AG04449 (cell line): ENCODE data around the gene CETN1.

Experiments used
- CTCF ChIA-PET: fragments of 350-600 bp; formaldehyde crosslinking; extraction: SDS; loops from one replicate; lab custom pipeline; 2021; ENCODE audit warnings: antibody characterized with exemption; lab: Yijun Ruan, JAX
- POLR2A ChIA-PET: fragments of 400-600, 350-600 bp; formaldehyde crosslinking; extraction: SDS; loops from one replicate; lab custom pipeline; 2020; ENCODE audit warnings: antibody characterized with exemption, inconsistent platforms; lab: Yijun Ruan, JAX
- DNase-seq: peaks from one replicate; pipeline ENCODE4 v3.0.0-alpha.2; 2010; ENCODE audit warnings: low read depth, low spot score
- H3K4me3 ChIP-seq: 2 replicates; pipeline ENCODE4 v1.5.1; 2011; ENCODE audit warnings: low read depth, mild to moderate bottlenecking, control low read depth, low read length
- CTCF ChIP-seq: IDR thresholded peaks from one replicate; pipeline ENCODE4 v1.5.1; 2011; ENCODE audit warnings: mild to moderate bottlenecking, moderate library complexity, low read length, control low read depth, inconsistent platforms; ENCODE audit not compliant: insufficient read depth; ENCODE audit errors: missing control alignments

CETN1 gene

DNA sequence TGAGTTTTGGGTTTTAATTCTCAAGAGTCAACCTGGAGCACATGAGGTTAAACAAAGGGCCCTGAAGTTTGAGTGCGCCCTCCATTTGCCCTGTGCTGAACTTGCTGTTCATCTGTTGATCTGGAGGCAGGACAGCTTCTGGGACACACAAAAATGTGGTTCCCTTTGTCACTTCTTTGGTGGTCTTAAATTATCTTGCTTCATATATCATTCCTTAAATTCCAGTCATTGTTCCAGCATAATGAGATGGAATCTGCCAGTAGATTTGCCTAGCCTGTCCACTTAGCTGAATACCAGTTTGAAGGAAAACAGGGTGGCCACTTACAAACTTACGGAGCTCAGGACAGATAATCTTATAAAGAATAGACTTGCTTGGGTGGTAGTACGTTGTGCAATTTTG is 916 bp downstream of the CETN1 start:
- CTCF ChIA-PET, result interaction anchor here (1.2 kb wide), 1 partner anchor 35 kb away, joined by 5 read pairs; no protein-coding TSS in a partner anchor

GRCh38 chr18:582465-582864 is 2.3 kb downstream of the CETN1 start:
- DNase-seq, result no peak
- POLR2A ChIA-PET, result no interaction called here
- no peak overlapping the region for H3K4me3 ChIP-seq
- CTCF ChIA-PET, result no interaction called here
- TF ChIP-seq CTCF, result no peak

More for the DNA sequence above, 916 bp downstream of the CETN1 start:
- no peak for TF ChIP-seq CTCF
- no peak overlapping the region for H3K4me3 ChIP-seq
- POLR2A ChIA-PET, result no interaction called here
- DNase-seq, result no peak

GRCh38 chr18:595068-595467 is 14.9 kb downstream of the CETN1 start:
- TF ChIP-seq CTCF, result no peak
- CTCF ChIA-PET, result interaction anchor here (0.9 kb wide), 1 partner anchor 32 kb away, joined by 3 read pairs; no protein-coding TSS in a partner anchor
- POLR2A ChIA-PET, result no interaction called here

DNA sequence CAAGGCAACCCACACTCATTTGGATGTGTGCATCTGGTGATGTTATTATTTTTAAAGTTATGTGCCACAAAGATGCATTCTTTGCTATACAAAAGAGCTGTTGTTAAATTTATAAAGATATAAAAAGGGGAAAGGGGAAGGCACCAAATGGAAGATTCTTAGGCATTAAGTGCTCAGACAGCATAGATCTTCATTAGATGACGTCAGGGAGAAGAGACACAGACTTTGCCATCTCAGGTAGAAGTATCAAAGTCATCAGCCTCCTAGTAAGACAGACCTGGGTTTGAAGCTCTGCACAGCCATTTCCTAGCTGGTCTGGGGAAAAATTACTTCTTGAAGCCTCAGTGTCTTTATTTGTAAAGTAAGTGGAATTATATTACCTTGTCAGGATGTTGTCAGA is 15.4 kb downstream of the CETN1 start:
- no peak overlapping the region for H3K4me3 ChIP-seq
- ChIA-PET CTCF (interaction anchor here (0.9 kb wide), 1 partner anchor 32 kb away, joined by 3 read pairs; no protein-coding TSS in a partner anchor), POLR2A (no interaction called here)
- no peak for TF ChIP-seq CTCF
- DNase-seq, result no peak

More at GRCh38 chr18:595068-595467, 14.9 kb downstream of the CETN1 start:
- no peak for DNase-seq
- no peak overlapping the region for H3K4me3 ChIP-seq

GRCh38 chr18:596288-596881 is 16.2 kb downstream of the CETN1 start:
- DNase-seq, result no peak
- no peak for TF ChIP-seq CTCF
- H3K4me3 ChIP-seq, result no peak overlapping the region
- CTCF ChIA-PET, result interaction anchor here (0.9 kb wide), 1 partner anchor 31 kb away, joined by 3 read pairs; no protein-coding TSS in a partner anchor
- POLR2A ChIA-PET, result no interaction called here

DNA sequence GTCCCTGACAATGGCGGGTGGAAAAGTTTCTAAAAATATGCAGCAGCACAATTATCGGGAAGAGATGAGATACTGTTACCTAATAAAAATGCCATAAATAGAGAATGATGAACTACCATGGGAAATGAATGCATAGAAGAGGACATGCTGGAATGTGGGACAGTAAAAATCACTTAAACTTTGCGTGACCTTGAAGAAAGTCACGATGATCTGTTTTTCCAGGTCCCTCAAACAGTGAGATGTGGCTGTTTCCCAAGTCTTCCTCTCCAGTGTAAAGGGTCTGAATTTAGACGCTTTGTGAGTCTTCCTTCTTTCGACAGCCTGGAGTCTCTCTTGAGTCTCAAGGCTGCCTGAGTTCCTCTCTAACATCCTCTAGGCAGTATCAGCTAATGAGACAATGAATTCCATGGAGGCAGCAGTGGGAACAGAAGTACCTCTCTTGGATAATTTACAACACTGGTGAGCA is 18.0 kb downstream of the CETN1 start:
- no peak overlapping the region for H3K4me3 ChIP-seq
- ChIA-PET CTCF (interaction anchor here (0.9 to 1.6 kb wide), 2 partner anchors 18 to 301 kb away, joined by 3 to 4 read pairs; no protein-coding TSS in a partner anchor), POLR2A (no interaction called here)
- peak; percentile 31 for DNase-seq
- TF ChIP-seq CTCF, result no peak
